Measurements from ENCODE around the gene NEDD4L. TPM values are rescaled to one million over a fixed set of nuclear protein-coding genes. Genes with fewer than 3 reads are reported as not detected.

Gene NEDD4L
- total and polyA plus RNA-seq, 2 experiments from 2014 or later: 36.2 to 72.3 TPM

DNA sequence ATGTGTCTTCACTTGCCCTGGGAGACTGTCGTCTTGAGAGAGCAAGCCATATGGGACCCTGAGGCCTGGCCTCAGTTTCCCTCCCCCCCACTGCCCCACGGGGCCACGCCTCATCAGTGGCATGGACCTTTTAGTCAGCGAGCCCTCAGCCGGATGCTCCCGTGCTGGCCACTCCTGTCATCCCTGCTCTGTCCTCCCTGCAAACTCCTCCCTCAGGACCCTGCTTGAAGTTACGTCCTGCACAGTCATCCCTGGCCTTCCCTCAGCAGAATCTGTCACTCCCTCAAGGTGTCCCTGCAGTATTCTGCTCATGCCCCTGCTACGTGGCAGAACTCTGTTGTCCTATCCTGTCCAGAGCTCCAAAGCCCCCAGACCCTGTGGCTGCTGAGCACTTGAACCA lies 265.1 kb downstream of the NEDD4L start:
- H4K20me1 ChIP-seq (replicated peaks; ENCODE audit: insufficient read depth): peaks cover 4% of the 10 kb centered on the region; the same call in 1 of the 2 replicates
- TF ChIP-seq ZNF114 (CRISPR knock-in tag; IDR thresholded peaks at IDR 0.05): no peak
- TF ChIP-seq CREB1 (CRISPR knock-in tag; IDR thresholded peaks at IDR 0.05; ENCODE audit: low read depth): no peak
- TF ChIP-seq ZNF462 (CRISPR knock-in tag; IDR thresholded peaks at IDR 0.05): no peak
- no peak for TF ChIP-seq JUNB (IDR thresholded peaks at IDR 0.05; ENCODE audit: unreplicated experiment)
- TF ChIP-seq, protein P1, sequence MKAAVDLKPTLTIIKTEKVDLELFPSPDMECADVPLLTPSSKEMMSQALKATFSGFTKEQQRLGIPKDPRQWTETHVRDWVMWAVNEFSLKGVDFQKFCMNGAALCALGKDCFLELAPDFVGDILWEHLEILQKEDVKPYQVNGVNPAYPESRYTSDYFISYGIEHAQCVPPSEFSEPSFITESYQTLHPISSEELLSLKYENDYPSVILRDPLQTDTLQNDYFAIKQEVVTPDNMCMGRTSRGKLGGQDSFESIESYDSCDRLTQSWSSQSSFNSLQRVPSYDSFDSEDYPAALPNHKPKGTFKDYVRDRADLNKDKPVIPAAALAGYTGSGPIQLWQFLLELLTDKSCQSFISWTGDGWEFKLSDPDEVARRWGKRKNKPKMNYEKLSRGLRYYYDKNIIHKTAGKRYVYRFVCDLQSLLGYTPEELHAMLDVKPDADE (IDR thresholded peaks at IDR 0.05): no peak
- no peak for TF ChIP-seq STAT1 (IDR thresholded peaks at IDR 0.05; ENCODE audit: unreplicated experiment)
- no peak for TF ChIP-seq NANOG (IDR thresholded peaks at IDR 0.05; ENCODE audit: borderline replicate concordance)
- Mint-ChIP-seq H3K4me1 (peaks cover 10% of the 10 kb centered on the region), H3K27me3 (ENCODE audit: insufficient read depth, low read depth, poor library complexity) (peaks cover 5% of the 10 kb centered on the region), H3K4me3 (no peak overlapping the region), H3K9me3 (0 out of 3 replicates have a peak, but pooled peaks cover 6% of the 10 kb centered on the region), H3K36me3 (ENCODE audit: low read depth) (peaks cover 8% of the 10 kb centered on the region; the same call in 2 of the 3 replicates), H3K27ac (no peak overlapping the region)
- H3F3A ChIP-seq (replicated peaks; ENCODE audit: low read depth): no peaks in the 10 kb centered on the region
- H3K79me2 ChIP-seq (replicated peaks; ENCODE audit: insufficient read depth): peaks cover 53% of the 10 kb centered on the region
- no peak overlapping the region for H3K4me3 ChIP-seq
- H3K27ac ChIP-seq (ENCODE audit: low read depth): no peak overlapping the region
- no peaks in the 10 kb centered on the region for H3K9me2 ChIP-seq (ENCODE audit: insufficient read depth)
- no peaks in the 10 kb centered on the region for H3K27me3 ChIP-seq (ENCODE audit: insufficient read depth)
- no peak overlapping the region for H3K4me2 ChIP-seq
- H2AFZ ChIP-seq: no peak overlapping the region
- 0 out of 2 replicates have a peak, but pooled peaks cover 3% of the 10 kb centered on the region for H3K4me1 ChIP-seq (ENCODE audit: insufficient read depth)
- DNase-seq (ENCODE audit: low spot score) (no peak), ATAC-seq (no peak)
- no peaks in the 10 kb centered on the region for H3K36me3 ChIP-seq (ENCODE audit: insufficient read depth)
